ENCODE measurements around the gene PDK4. TPM values are rescaled to one million over a fixed set of nuclear protein-coding genes. Genes with fewer than 3 reads are reported as not detected.
A peak's percentile ranks its signal among the peaks of the same experiment; 100 is the strongest.

Gene PDK4
- 0.07 TPM in 1 of 2 replicates, not detected in the other for total RNA-seq
- long read RNA-seq: 0 reads

GRCh38 chr7:95596198-95597063 lies at the start of gene PDK4:
PDK4 (minus strand) TSS chr7:95596516; CDS start chr7:95596293, 223 bp downstream.
- Mint-ChIP-seq H3K9me3 (no peaks in the 10 kb centered on the region), H3K4me1 (peaks cover 9% of the 10 kb centered on the region), H3K27me3 (ENCODE audit: low read depth) (peaks cover 92% of the 10 kb centered on the region), H3K36me3 (ENCODE audit: low read depth) (no peaks in the 10 kb centered on the region), H3K27ac (ENCODE audit: unreplicated experiment) (no peak within 1 kb of the TSS), H3K4me3 (peak within 1 kb of the TSS; percentile 89)
- TF ChIP-seq CTCF (conservative IDR thresholded peaks at IDR 0.05): no peak
- DNase-seq (ENCODE audit: low read depth, low spot score): peak; percentile 32

GRCh38 chr7:95642173-95642572 lies 45.9 kb upstream of the PDK4 start:
- no peak for DNase-seq (ENCODE audit: low read depth, low spot score)
- no peak for TF ChIP-seq CTCF (conservative IDR thresholded peaks at IDR 0.05)
- H3K4me1 Mint-ChIP-seq: peaks cover 15% of the 10 kb centered on the region
- H3K27me3 Mint-ChIP-seq (ENCODE audit: low read depth): peaks cover 44% of the 10 kb centered on the region
- H3K36me3 Mint-ChIP-seq (ENCODE audit: low read depth): no peaks in the 10 kb centered on the region
- H3K4me3 Mint-ChIP-seq: no peak overlapping the region
- H3K9me3 Mint-ChIP-seq: no peaks in the 10 kb centered on the region
- no peak overlapping the region for H3K27ac Mint-ChIP-seq (ENCODE audit: unreplicated experiment)

- DNase-seq (ENCODE audit: low read depth, low spot score): no peak
These were observed 40.0 kb upstream of the PDK4 start for GRCh38 chr7:95636140-95636940.

GRCh38 chr7:95632609-95633008 lies 36.3 kb upstream of the PDK4 start:
- DNase-seq (ENCODE audit: low read depth, low spot score): no peak
- H3K27me3 Mint-ChIP-seq (ENCODE audit: low read depth): no peaks in the 10 kb centered on the region
- no peak overlapping the region for H3K4me3 Mint-ChIP-seq
- H3K36me3 Mint-ChIP-seq (ENCODE audit: low read depth): no peaks in the 10 kb centered on the region
- TF ChIP-seq CTCF (conservative IDR thresholded peaks at IDR 0.05): no peak
- H3K27ac Mint-ChIP-seq (ENCODE audit: unreplicated experiment): no peak overlapping the region
- H3K4me1 Mint-ChIP-seq: peaks cover 25% of the 10 kb centered on the region
- no peaks in the 10 kb centered on the region for H3K9me3 Mint-ChIP-seq

More at GRCh38 chr7:95636140-95636940, 40.0 kb upstream of the PDK4 start:
- H3K27ac Mint-ChIP-seq (ENCODE audit: unreplicated experiment): no peak overlapping the region
- H3K4me3 Mint-ChIP-seq: peak overlapping the region; percentile 32
- no peaks in the 10 kb centered on the region for H3K36me3 Mint-ChIP-seq (ENCODE audit: low read depth)
- H3K4me1 Mint-ChIP-seq: peaks cover 32% of the 10 kb centered on the region
- peaks cover 14% of the 10 kb centered on the region for H3K27me3 Mint-ChIP-seq (ENCODE audit: low read depth)
- TF ChIP-seq CTCF (conservative IDR thresholded peaks at IDR 0.05): no peak
- H3K9me3 Mint-ChIP-seq: no peaks in the 10 kb centered on the region

GRCh38 chr7:95631527-95631926 lies 35.2 kb upstream of the PDK4 start:
- Mint-ChIP-seq H3K36me3 (ENCODE audit: low read depth) (no peaks in the 10 kb centered on the region), H3K27me3 (ENCODE audit: low read depth) (no peaks in the 10 kb centered on the region), H3K9me3 (no peaks in the 10 kb centered on the region), H3K27ac (ENCODE audit: unreplicated experiment) (no peak overlapping the region), H3K4me3 (no peak overlapping the region), H3K4me1 (peaks cover 14% of the 10 kb centered on the region)
- no peak for TF ChIP-seq CTCF (conservative IDR thresholded peaks at IDR 0.05)
- DNase-seq (ENCODE audit: low read depth, low spot score): no peak

All from neural crest cell (in vitro differentiated cells).